ENCODE measurements around the gene SMARCA2.

Gene SMARCA2

GRCh38 chr9:2155966-2156365, 140.8 kb downstream of the SMARCA2 start:
- no peak for DNase-seq (ENCODE audit: low read depth)
- TF ChIP-seq, protein P1, sequence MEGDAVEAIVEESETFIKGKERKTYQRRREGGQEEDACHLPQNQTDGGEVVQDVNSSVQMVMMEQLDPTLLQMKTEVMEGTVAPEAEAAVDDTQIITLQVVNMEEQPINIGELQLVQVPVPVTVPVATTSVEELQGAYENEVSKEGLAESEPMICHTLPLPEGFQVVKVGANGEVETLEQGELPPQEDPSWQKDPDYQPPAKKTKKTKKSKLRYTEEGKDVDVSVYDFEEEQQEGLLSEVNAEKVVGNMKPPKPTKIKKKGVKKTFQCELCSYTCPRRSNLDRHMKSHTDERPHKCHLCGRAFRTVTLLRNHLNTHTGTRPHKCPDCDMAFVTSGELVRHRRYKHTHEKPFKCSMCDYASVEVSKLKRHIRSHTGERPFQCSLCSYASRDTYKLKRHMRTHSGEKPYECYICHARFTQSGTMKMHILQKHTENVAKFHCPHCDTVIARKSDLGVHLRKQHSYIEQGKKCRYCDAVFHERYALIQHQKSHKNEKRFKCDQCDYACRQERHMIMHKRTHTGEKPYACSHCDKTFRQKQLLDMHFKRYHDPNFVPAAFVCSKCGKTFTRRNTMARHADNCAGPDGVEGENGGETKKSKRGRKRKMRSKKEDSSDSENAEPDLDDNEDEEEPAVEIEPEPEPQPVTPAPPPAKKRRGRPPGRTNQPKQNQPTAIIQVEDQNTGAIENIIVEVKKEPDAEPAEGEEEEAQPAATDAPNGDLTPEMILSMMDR (IDR thresholded peaks at IDR 0.05; ENCODE audit: low read length, missing control alignments): no peak
- H3K4me3 ChIP-seq (replicated peaks; ENCODE audit: low read depth, low read length): no peak overlapping the region

- H3K4me3 ChIP-seq (replicated peaks; ENCODE audit: low read depth, low read length): peak overlapping the region; percentile 66
- TF ChIP-seq, protein P1 (IDR thresholded peaks at IDR 0.05; ENCODE audit: low read length, missing control alignments): no peak
- peak; percentile 58 for DNase-seq (ENCODE audit: low read depth)
Observed at GRCh38 chr9:2157277-2158110, 142.3 kb downstream of the SMARCA2 start.

DNA sequence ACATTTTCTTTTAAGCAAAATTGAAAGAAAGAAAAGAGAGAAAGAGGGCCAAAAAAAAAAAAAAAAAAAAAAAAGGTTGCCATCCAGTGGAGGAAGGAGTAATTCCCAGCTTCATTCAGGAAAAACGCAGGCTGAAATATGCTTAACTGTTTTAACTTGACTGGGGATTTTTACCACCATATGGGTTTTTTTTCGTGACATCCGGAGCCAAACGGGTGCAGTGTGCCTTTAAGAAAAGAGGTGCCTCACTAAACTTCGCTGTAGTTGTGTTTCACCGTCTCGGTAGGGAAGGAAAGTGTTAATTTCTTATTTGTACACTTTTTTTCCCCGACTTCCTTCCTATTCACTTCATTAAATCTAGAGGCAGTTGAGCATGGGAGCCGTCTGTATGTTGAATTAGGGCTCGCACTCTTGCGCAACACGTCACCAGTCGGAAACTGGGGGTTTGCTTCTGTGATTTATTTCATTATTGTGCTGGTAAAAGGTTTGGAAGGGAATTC, 143.0 kb downstream of the SMARCA2 start:
- TF ChIP-seq, protein P1 (IDR thresholded peaks at IDR 0.05; ENCODE audit: low read length, missing control alignments): peak; percentile 31
- peak; percentile 85 for DNase-seq (ENCODE audit: low read depth)
- peak overlapping the region; percentile 66 for H3K4me3 ChIP-seq (replicated peaks; ENCODE audit: low read depth, low read length)

GRCh38 chr9:2158766-2159430, 143.8 kb downstream of the SMARCA2 start:
- no peak for DNase-seq (ENCODE audit: low read depth)
- peak overlapping the region; percentile 66 for H3K4me3 ChIP-seq (replicated peaks; ENCODE audit: low read depth, low read length)
- TF ChIP-seq, protein P1 (IDR thresholded peaks at IDR 0.05; ENCODE audit: low read length, missing control alignments): no peak

DNA sequence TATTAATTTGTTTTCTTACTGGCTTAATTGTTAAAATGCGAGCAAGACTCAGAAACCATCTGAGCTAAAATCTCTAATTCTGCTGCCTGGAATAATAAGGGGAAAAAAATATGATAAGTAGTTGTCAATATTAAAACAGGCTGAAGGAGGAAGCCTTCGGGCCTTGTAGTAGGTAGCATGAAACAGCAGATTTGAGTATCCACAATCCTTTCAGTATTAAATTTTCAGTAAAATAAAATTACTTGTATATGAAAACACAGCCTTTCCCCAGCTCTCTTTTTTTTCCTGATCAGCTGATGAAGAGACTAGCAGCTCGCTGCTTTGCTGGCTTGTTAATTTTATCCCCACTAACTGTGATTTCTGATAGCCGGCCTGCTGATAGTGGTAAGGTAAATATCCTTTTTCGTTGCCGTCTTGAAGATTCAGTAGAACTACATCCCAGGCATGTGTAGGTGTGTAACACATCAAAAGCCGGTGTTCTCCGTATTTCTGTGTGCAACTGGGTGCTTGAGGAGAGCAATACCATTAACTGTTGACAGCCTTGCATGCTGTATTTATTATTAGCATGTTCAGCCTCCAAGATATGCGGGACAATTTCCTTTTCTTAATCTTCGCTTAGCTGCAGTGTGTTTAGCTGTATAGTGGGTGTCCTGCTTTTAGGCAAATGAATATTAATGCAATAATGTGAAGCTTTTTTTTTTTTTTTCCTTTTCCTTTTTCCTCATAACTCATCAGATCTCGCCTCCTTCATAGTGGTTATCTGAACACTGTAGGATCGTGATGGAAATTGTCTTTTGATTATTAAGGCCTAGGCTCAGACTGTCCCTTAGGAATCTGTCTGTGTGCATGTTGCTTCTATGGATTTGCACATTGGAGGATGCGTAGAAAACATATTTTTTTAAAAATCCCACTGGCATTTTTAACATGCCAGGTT, 144.6 kb downstream of the SMARCA2 start:
- TF ChIP-seq, protein P1 (IDR thresholded peaks at IDR 0.05; ENCODE audit: low read length, missing control alignments): no peak
- peak; percentile 36 for DNase-seq (ENCODE audit: low read depth)
- H3K4me3 ChIP-seq (replicated peaks; ENCODE audit: low read depth, low read length): peak overlapping the region; percentile 66

GRCh38 chr9:2161661-2162060, 146.5 kb downstream of the SMARCA2 start:
- DNase-seq (ENCODE audit: low read depth): no peak
- TF ChIP-seq, protein P1 (IDR thresholded peaks at IDR 0.05; ENCODE audit: low read length, missing control alignments): no peak
- H3K4me3 ChIP-seq (replicated peaks; ENCODE audit: low read depth, low read length): no peak overlapping the region
